Stomach (tissue), 9 donors: ENCODE results near the gene CHRM4. TPM values are rescaled to one million over a fixed set of nuclear protein-coding genes. Genes with fewer than 3 reads are reported as not detected.

ENCODE experiments used
- DNase-seq, 2 donors: peaks; one replicate each; pipeline versions ENCODE4 v3.0.0 to v3.0.0-alpha.2; 2013 to 2019
- H3K27ac ChIP-seq, 5 donors: fragments of 200-600 bp in 4 of 5; sonication (generic) in 4 of 5; one replicate each; pipeline ENCODE4 v1.5.1; 2013 to 2019; ENCODE audit warnings: mild to moderate bottlenecking in 1 of 5, moderate library complexity in 1 of 5
- H3K27me3 ChIP-seq, 3 donors: fragments of 200-600 bp; sonication (generic); one replicate each; pipeline ENCODE4 v1.5.1; 2017 to 2019; ENCODE audit warnings: mixed run types in 1 of 3
- H3K36me3 ChIP-seq, 4 donors: fragments of 200-600 bp; sonication (generic); 1 replicate in 3 of 4; 2 replicates in 1 of 4; pipeline ENCODE4 v1.5.1; 2016 to 2019
- H3K4me1 ChIP-seq, 4 donors: fragments of 200-600 bp; sonication (generic); one replicate each; pipeline ENCODE4 v1.5.1; 2016 to 2019
- H3K4me3 ChIP-seq, 4 donors: fragments of 200-600 bp; sonication (generic) in 3 of 4; one replicate each; pipeline ENCODE4 v1.5.1; 2016 to 2019; ENCODE audit warnings: mild to moderate bottlenecking in 1 of 4
- H3K9me3 ChIP-seq, 4 donors: fragments of 200-600 bp; sonication (generic); one replicate each; pipeline ENCODE4 v1.5.1; 2016 to 2019
- CTCF ChIP-seq, 7 experiments: fragments of 450-650 bp in 4 of 7; fragments of 200-600 bp in 3 of 7; sonication (generic) in 3 of 7; IDR thresholded peaks; one replicate each; pipeline ENCODE4 v1.5.1; 2016 to 2019; ENCODE audit warnings: antibody characterized with exemption in 7 of 7, control low read depth in 2 of 7, mild to moderate bottlenecking in 1 of 7
- EP300 ChIP-seq: sonication (generic); formaldehyde crosslinking; IDR thresholded peaks from one replicate; pipeline ENCODE4 v1.6.1; 2017; ENCODE audit warnings: antibody characterized with exemption
- POLR2A ChIP-seq, 4 donors: fragments of 450-650 bp; IDR thresholded peaks; one replicate each; pipeline ENCODE4 v1.6.1; 2016; ENCODE audit warnings: antibody characterized with exemption in 4 of 4, control low read depth in 2 of 4, mild to moderate bottlenecking in 1 of 4, moderate library complexity in 1 of 4
- POLR2AphosphoS5 ChIP-seq, 3 donors: sonication (generic); formaldehyde crosslinking; IDR thresholded peaks; one replicate each; pipeline ENCODE4 v1.6.1; 2016; ENCODE audit warnings: antibody characterized with exemption in 3 of 3
- WGBS, 5 donors: extraction: QIAGEN DNeasy Blood & Tissue Kit in 3 of 5; methylation state at CpG; one replicate each; pipeline versions ENCODE4 v1.1.5 to v1.1.7; 2013 to 2018; 5-methylcytosine and 5-hydroxymethylcytosine counted together
- intact Hi-C: fragments of 100-400 bp; cut with DNase I; formaldehyde crosslinking; loops from one replicate; pipeline ENCODE4 v1.15.1; 2023; ENCODE audit warnings: low total_unique reads
- polyA plus RNA-seq, 3 donors: library from polyadenylated mRNA; stranded (reverse); fragments of 200-250 nt; gene quantifications; one replicate each; pipeline ENCODE4 v1.2.3, GENCODE V29; 2013
- total RNA-seq, 5 donors: library from RNA; depleted of rRNA; stranded (reverse); fragments of >200 nt; gene quantifications; one replicate each; pipeline versions ENCODE4 v1.1.0 to v1.2.3, GENCODE V29; 2014 to 2016
- donor health status: healthy with polysubstance abuse.
- donor health status: Bipolar disorder and iron deficiency.
- donor health status: healthy.

CHRM4 gene
- total and polyA plus RNA-seq, 8 donors, result 0.37 to 2.8 TPM; not detected in 6

GRCh38 chr11:46366661-46367161 is 24.9 kb downstream of the CHRM4 start:
- 92 to 100% (median 95%) methylated on average over 1 to 31 of the region's 31 CpGs for WGBS, 5 donors
- no peak overlapping the region for H3K4me3 ChIP-seq
- H3K27ac ChIP-seq, result peak overlapping the region in 3 of 5 donors; percentile 14 to 47 (median 36)
- no peaks in the 10 kb centered on the region for H3K9me3 ChIP-seq
- H3K4me1 ChIP-seq, result peaks cover 24 to 48% (median 38%) of the 10 kb centered on the region in 4 donors
- TF ChIP-seq POLR2AphosphoS5 (IDR thresholded peaks at IDR 0.05), result no peak
- TF ChIP-seq CTCF (IDR thresholded peaks at IDR 0.05), result no peak
- TF ChIP-seq EP300, result no peak
- TF ChIP-seq POLR2A (IDR thresholded peaks at IDR 0.05), result no peak
- H3K36me3 ChIP-seq, result peaks cover 19 to 48% (median 45%) of the 10 kb centered on the region in 4 donors
- H3K27me3 ChIP-seq, result no peaks in the 10 kb centered on the region
- DNase-seq, result no peak
- intact Hi-C loops, result no loop called here

GRCh38 chr11:46366260-46366659 is 25.3 kb downstream of the CHRM4 start:
- no peaks in the 10 kb centered on the region for H3K9me3 ChIP-seq
- no peak for DNase-seq
- peaks cover 17 to 44% (median 40%) of the 10 kb centered on the region in 4 donors for H3K36me3 ChIP-seq
- H3K4me3 ChIP-seq, result no peak overlapping the region
- 91 to 94% (median 93%) methylated on average over 17 to 22 of the region's 22 CpGs for WGBS, 5 donors
- H3K27me3 ChIP-seq, result no peaks in the 10 kb centered on the region
- H3K4me1 ChIP-seq, result peaks cover 29 to 52% (median 43%) of the 10 kb centered on the region in 4 donors
- intact Hi-C loops, result no loop called here
- TF ChIP-seq POLR2A (IDR thresholded peaks at IDR 0.05) (no peak), POLR2AphosphoS5 (IDR thresholded peaks at IDR 0.05) (no peak), CTCF (IDR thresholded peaks at IDR 0.05) (no peak), EP300 (no peak)
- peak overlapping the region in 1 of 5 donors; percentile 1 for H3K27ac ChIP-seq

- 68 to 92% (median 70%) methylated on average over 2 to 3 of the region's 3 CpGs for WGBS, 5 donors
- H3K4me1 ChIP-seq, result peaks cover 36 to 63% (median 55%) of the 10 kb centered on the region in 4 donors
- peaks cover 3 to 29% (median 25%) of the 10 kb centered on the region in 4 donors for H3K36me3 ChIP-seq
- DNase-seq, result no peak
- no peaks in the 10 kb centered on the region for H3K27me3 ChIP-seq
- H3K4me3 ChIP-seq, result no peak overlapping the region
- H3K27ac ChIP-seq, result no peak overlapping the region
- TF ChIP-seq EP300 (no peak), POLR2A (IDR thresholded peaks at IDR 0.05) (no peak), CTCF (IDR thresholded peaks at IDR 0.05) (no peak), POLR2AphosphoS5 (IDR thresholded peaks at IDR 0.05) (no peak)
- H3K9me3 ChIP-seq, result no peaks in the 10 kb centered on the region
- intact Hi-C loops, result no loop called here
Observed at GRCh38 chr11:46364791-46365190, 26.8 kb downstream of the CHRM4 start.

GRCh38 chr11:46364056-46364455 is 27.5 kb downstream of the CHRM4 start:
- H3K9me3 ChIP-seq, result no peaks in the 10 kb centered on the region
- 83 to 89% (median 87%) methylated on average over 6 to 9 of the region's 9 CpGs for WGBS, 5 donors
- TF ChIP-seq CTCF (IDR thresholded peaks at IDR 0.05) (no peak), EP300 (no peak), POLR2AphosphoS5 (IDR thresholded peaks at IDR 0.05) (no peak), POLR2A (IDR thresholded peaks at IDR 0.05) (no peak)
- intact Hi-C loops, result no loop called here
- no peak overlapping the region for H3K4me3 ChIP-seq
- H3K27ac ChIP-seq, result peak overlapping the region in 4 of 5 donors; percentile 69 to 86 (median 83)
- H3K27me3 ChIP-seq, result no peaks in the 10 kb centered on the region
- no peak for DNase-seq
- H3K36me3 ChIP-seq, result peaks cover 0 to 24% (median 20%) of the 10 kb centered on the region in 4 donors
- peaks cover 36 to 65% (median 55%) of the 10 kb centered on the region in 4 donors for H3K4me1 ChIP-seq
